ENCODE data around the gene TTC23L. TPM values are rescaled to one million over a fixed set of nuclear protein-coding genes. Genes with fewer than 3 reads are reported as not detected.
"Not testable (repeated sequence)": the region's sequence is repeated elsewhere in the genome, so short reads cannot be mapped to it uniquely, and the experiment has no call there.

Gene TTC23L
- total RNA-seq, 2 donors from 2014 or later = not detected

- not testable (repeated sequence) for DNase-seq, ATAC-seq
- intact Hi-C loops (cut with DNase I) = loop anchor here in 1 of 2 donors (10.0 kb wide), 1 partner anchor 176 kb away; the partner anchor contains the start of gene RAI14
These were observed 8.1 kb upstream of the TTC23L start for GRCh38 chr5:34830827-34831226.

- intact Hi-C loops (cut with DNase I) = loop anchor here in 1 of 2 donors (10.0 kb wide), 1 partner anchor 177 kb away; the partner anchor contains the start of gene RAI14
- DNase-seq (no peak), ATAC-seq (no peak)
These were observed 7.7 kb upstream of the TTC23L start for GRCh38 chr5:34831303-34831702.

- intact Hi-C loops (cut with DNase I) = loop anchor here in 1 of 2 donors (10.0 kb wide), 1 partner anchor 178 kb away; the partner anchor contains the start of gene RAI14
- ATAC-seq = peak in 1 of 2 donors; percentile 70
- no peak for DNase-seq
These were observed 6.4 kb upstream of the TTC23L start for GRCh38 chr5:34832568-34832967.

GRCh38 chr5:34833090-34833489, 5.9 kb upstream of the TTC23L start:
- ATAC-seq (no peak), DNase-seq (no peak)
- intact Hi-C loops (cut with DNase I) = loop anchor here in 1 of 2 donors (10.0 kb wide), 1 partner anchor 178 kb away; the partner anchor contains the start of gene RAI14

- intact Hi-C loops (cut with DNase I) = loop anchor here in 1 of 2 donors (10.0 kb wide), 1 partner anchor 179 kb away; the partner anchor contains the start of gene RAI14
- ATAC-seq (peak in 1 of 2 donors; percentile 64), DNase-seq (no peak)
These were observed 4.8 kb upstream of the TTC23L start for GRCh38 chr5:34833976-34834793.

GRCh38 chr5:34834794-34835089, 4.2 kb upstream of the TTC23L start:
- intact Hi-C loops (cut with DNase I) = loop anchor here in 1 of 2 donors (10.0 kb wide), 1 partner anchor 180 kb away; the partner anchor contains the start of gene RAI14
- ATAC-seq (no peak), DNase-seq (no peak)

- DNase-seq = no peak
- intact Hi-C loops (cut with DNase I) = loop anchor here in 1 of 2 donors (10.0 kb wide), 1 partner anchor 181 kb away; the partner anchor contains the start of gene RAI14
- no peak for ATAC-seq
These were observed 3.3 kb upstream of the TTC23L start for GRCh38 chr5:34835664-34836063.

GRCh38 chr5:34841816-34842215, 2.9 kb downstream of the TTC23L start:
- intact Hi-C loops (cut with DNase I) = no loop called here

GRCh38 chr5:34842554-34842953, 3.6 kb downstream of the TTC23L start:
- no peak for ATAC-seq
- intact Hi-C loops (cut with DNase I) = no loop called here
- no peak for DNase-seq

More at GRCh38 chr5:34841816-34842215, 2.9 kb downstream of the TTC23L start:
- DNase-seq = no peak
- no peak for ATAC-seq

GRCh38 chr5:34843497-34843896, 4.5 kb downstream of the TTC23L start:
- ATAC-seq = no peak
- intact Hi-C loops (cut with DNase I) = no loop called here
- no peak for DNase-seq

GRCh38 chr5:34844106-34844505, 5.1 kb downstream of the TTC23L start:
- intact Hi-C loops (cut with DNase I) = no loop called here
- no peak for ATAC-seq
- no peak for DNase-seq

GRCh38 chr5:34844999-34845398, 6.0 kb downstream of the TTC23L start:
- intact Hi-C loops (cut with DNase I) = no loop called here
- DNase-seq = no peak
- ATAC-seq = no peak

GRCh38 chr5:34847056-34847455, 8.1 kb downstream of the TTC23L start:
- ATAC-seq (no peak), DNase-seq (no peak)
- intact Hi-C loops (cut with DNase I) = no loop called here

GRCh38 chr5:34847552-34847951, 8.6 kb downstream of the TTC23L start:
- intact Hi-C loops (cut with DNase I) = no loop called here
- ATAC-seq = no peak
- DNase-seq = no peak

- intact Hi-C loops (cut with DNase I) = no loop called here
- DNase-seq (no peak), ATAC-seq (no peak)
These were observed 9.3 kb downstream of the TTC23L start for GRCh38 chr5:34848230-34848629.

- intact Hi-C loops (cut with DNase I) = no loop called here
- ATAC-seq = no peak
- no peak for DNase-seq
These were observed 10.3 kb downstream of the TTC23L start for GRCh38 chr5:34849253-34849652.

- intact Hi-C loops (cut with DNase I) = no loop called here
- no peak for ATAC-seq
- DNase-seq = no peak
These were observed 15.7 kb downstream of the TTC23L start for GRCh38 chr5:34854459-34855174.

GRCh38 chr5:34857161-34857560, 18.2 kb downstream of the TTC23L start:
- DNase-seq (no peak), ATAC-seq (no peak)
- intact Hi-C loops (cut with DNase I) = no loop called here

GRCh38 chr5:34857894-34858293, 18.9 kb downstream of the TTC23L start:
- ATAC-seq (no peak), DNase-seq (no peak)
- intact Hi-C loops (cut with DNase I) = no loop called here

- ATAC-seq = no peak
- no peak for DNase-seq
- intact Hi-C loops (cut with DNase I) = no loop called here
These were observed 19.8 kb downstream of the TTC23L start for GRCh38 chr5:34858790-34859189.

All from left cardiac atrium (tissue), 4 donors.